Cerebellar cortex (tissue), 1 donor: ENCODE data around the gene MRGPRD.
A peak's percentile ranks its signal among the peaks of the same experiment; 100 is the strongest.
"Not testable (repeated sequence)": the region's sequence is repeated elsewhere in the genome, so short reads cannot be mapped to it uniquely, and the experiment has no call there.

Experiments
- DNase-seq: peaks from one replicate; pipeline ENCODE4 v3.0.0-alpha.2; 2015; ENCODE audit warnings: low spot score

MRGPRD gene

DNA sequence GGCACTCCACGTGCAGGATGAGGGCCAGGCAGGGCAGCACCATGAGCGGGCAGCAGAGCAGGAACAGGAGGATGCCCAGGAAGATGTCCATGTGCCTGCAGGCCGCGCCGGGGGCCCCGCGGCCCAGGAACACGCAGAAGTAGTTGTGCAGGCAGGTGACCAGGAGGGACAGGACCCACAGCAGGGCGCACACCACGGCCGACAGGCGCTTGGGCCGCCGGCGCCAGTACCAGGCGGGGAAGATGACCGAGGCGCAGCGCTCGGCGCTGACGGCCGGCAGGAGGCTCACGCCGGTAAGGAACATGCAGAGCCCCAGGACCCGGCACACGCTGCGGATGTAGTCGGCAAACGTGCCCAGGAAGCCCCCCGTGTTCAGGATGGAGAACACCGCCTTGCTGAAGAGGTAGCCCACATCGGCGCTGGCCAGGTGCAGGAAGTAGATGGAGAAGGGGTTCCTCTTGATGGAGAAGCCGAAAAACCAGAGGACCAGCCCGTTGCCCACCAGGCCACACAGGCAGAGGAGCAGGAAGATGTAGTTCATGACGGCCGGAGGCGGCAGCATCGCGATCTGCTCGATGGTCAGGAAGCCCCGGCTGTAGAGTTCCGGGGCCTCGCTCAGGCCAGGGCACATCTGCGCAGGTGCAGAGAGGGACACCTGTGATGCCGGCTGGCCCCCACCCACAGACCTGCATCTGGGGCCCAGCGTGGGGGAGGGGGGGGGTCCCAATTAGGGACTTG lies 25.0 kb upstream of the MRGPRD start:
- DNase-seq, result no peak

DNA sequence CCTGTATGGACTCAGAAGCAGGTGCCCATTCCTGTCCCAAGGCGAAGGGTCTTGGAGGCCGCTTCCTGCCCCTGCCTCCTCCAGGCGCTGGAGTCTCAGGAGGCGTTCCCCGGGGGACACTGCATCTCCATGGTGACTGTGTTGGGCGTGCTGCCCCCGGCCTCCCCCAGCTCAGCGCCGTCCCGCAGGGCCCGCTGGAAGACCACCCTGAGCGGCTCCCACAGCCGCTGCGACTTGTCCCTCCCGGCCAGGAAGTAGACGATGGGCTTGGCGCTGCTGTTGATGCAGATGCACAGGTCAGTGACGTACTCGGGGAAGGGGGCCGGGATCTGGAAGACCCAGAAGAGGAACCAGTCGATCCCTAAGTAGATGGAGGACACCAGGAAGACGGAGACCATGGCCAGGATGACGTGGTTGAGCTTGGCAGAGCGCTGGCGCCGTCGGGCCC lies 24.4 kb upstream of the MRGPRD start:
- DNase-seq, result no peak

DNA sequence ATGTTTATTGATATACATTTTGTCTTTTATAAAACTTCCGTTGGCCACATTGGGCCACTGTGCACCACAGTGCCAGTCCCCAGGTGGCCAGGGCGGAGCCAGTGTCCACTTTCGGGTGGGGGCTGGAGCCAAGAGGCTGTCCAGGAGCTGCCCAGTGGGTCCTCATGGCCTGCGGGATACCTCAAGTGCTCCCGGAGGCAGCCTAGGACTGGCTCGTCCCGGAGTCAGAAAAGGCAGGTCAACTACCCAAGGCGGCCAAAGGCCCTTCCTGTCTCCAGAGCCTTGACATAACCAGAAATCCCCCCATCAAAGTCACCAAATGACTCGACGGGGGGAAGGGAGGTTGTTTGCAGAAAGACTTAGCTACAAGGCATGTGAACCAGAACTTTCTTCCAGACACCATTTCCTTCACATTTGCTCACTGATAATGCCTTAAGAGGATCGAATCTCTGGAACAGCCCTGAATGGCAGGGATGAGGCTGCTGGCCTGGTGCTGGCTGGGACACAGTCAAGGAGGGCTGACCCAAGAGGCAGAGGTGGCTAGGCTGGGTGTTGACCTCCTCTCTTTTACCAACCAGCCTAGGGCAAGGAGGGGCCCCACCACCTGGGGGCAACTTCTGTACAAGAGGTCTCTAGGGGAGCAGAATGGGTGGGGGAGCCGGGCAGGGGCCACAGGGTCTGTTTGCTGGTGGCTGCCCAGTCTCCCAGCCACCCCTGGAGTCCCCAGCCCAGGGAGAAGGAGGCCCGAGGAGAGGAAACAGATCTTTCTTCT lies 23.8 kb upstream of the MRGPRD start:
- DNase-seq, result no peak

DNA sequence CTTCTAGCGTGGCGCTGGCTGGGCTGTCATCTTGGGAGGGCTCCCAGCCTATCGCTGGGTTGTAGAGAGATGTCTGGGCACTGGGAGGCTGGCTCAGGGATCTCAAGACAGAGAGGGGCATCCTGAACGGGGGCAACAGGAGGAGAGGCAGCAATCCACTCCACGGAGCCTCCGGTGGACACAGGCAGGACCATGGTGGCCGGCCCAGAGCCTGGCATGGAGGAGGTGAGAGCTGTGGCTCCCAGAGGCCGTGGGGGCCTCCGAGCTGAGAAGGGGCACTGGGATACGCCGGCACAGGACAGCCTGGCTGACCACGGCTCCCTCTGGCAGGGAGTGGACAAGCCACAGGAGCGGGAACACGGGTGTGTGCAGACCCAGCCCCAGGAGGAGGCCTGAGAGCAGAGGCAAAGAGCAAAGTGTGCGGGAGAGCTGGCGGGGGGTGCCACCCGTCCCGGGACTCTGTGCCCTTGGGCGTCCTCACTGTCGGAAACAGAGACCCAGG lies 23.1 kb upstream of the MRGPRD start:
- DNase-seq, result no peak

DNA sequence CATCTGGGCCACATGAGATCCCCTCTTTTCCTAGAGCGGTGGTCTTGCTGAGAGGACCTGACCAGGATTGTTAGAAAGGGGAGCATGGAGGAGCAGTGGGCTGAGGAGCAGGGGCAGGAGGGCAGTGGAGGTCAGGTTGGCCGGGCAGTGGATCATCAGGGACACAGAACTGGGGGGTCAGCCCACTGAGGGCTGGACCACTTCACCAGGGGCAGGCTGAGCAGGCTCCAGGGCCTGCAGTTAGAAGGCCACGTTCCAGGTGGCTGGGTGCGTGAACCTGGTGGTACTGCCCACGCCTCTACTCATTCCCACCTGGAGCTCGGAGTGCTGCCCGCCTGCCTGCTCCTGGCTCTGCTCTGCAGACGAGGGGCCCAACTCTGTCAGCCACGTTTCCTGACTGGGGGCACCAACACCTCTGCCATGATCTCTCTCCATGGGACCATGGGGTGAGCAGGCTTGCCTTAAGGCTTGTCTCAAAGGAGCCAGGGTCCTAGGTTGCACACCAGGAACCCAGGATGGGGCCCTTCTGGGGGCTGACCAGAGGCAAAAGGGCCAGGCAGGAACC lies 22.6 kb upstream of the MRGPRD start:
- DNase-seq, result no peak

DNA sequence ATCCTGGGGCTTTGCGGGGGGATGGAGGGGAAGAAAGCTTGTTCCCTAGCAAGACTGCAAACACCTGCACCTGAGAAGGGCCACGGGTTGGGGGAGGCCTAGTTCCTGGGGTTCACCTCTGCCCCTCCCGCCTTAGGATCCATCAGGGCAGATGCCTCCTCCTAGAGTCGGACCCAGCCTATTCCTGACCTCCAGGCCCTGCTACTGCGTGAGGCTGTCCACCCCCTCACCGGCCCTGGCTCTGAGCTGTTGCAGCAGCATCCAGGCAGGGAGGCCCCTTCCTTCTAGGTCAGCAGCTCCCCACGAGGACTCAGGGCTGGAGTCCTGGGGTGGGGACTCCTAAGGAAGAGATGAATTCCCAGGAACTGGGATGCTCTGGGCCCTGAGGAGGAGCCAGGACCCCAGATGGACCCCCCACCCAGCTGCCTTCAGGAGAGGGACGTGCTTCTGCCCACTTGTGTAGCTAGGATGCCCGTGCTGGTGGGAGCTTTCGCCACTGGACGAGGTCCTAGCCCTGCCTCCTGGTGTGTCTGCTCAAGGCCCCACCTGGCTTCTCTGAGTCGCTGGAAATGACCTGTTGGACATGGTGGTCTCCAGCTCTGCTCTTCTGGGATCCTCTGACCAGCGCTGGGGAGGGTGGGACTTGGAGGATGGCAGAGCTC lies 21.9 kb upstream of the MRGPRD start:
- DNase-seq, result no peak

DNA sequence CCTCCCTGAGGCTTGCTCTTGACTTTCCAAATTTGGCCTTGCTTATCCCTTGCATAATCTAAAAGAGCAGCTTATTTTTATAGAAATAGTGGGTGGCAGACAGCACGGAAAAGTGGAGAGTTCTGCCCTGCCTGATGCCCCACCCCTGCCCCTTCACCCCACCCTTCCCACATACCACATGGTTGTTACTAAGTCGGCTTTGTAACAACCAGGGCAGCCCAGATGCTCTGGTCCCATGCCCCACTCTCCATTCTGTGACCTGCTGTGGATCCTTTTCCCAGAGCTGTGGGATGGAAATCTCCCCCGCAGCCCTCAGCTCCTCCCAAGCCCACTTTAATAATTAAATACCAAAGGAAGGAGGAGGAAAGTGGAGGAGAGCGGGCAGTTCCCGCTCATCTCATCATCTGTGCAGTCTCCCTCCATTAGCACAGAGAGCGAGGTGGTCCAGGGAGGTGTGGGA lies 21.4 kb upstream of the MRGPRD start:
- DNase-seq, result no peak

DNA sequence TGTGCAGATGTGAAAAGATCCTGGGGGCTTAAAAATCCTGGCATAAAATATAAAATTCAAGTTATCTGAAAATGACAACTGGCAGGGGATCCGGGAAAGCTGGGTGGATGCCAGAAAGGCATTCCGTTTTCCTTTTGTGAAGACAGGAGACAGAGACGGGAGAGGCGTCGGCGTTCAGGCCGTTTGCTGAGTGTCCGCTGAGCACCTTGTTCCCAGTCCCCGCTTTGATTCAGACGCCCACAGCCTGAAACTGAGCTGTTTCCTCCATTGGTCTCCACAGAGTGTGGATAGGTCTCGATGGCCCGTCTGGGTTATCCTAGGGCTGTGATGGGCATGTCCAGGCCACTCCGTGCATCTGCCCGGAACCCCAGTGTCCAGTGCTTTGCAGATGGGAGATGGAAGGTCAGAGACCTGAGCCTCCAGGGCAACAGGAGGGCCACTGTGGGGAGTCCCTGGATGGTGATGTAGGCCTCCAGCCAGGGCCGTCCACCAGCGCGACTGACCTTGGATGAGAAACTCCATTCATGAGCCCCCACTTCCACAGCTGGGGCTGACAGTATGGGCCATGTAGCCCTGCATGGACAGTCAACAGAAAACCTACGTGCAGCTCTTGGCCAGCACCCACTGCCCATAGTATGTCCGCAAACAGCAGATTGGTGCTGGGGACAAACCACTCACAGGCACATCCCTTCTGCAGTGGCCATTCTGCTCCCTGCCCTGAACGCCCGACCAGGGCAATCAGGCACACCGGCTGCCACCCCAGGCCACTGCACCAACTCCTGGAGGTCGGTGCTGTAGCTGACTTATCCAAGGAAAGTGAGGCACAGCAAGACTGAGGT lies 20.7 kb upstream of the MRGPRD start:
- no peak for DNase-seq

DNA sequence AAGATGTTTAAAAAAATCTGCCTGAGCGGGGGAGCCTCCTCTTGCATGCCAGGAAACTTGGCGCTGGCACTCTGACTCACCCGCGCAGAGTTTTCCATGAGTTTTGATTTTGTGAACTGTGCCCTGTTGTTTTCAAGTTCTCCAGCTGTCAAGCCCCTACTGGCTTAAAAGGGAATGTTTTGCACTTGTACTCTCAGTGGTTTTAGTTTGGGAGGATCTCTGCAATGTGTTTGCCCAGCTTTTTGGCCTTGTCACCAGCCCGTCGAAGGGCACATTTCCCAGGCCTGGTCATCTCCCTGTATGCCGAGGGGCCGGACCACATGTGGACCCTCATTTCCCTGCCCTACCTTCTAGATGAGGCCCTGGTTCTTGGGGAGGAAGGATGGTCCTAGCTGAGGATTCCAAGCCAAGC lies 20.1 kb upstream of the MRGPRD start:
- no peak for DNase-seq

DNA sequence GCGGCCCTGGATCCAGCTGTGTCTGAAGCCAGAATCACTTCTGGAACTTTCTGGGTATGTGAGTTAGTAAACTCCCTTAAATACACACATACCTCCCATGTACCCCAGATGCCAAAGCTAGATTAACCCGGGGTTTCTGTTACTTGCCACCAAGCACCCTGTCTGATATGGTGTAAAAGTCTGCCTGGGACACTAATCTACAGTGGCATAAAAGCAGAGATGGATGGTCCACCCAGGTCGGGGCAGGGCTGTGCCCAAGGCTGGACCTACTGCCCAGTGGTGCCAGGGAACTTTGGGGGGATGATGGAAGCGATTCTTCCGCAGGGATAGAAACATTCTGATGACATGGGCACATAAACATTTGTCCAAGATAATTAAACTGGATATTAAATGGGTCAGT lies 19.6 kb upstream of the MRGPRD start:
- DNase-seq, result no peak

DNA sequence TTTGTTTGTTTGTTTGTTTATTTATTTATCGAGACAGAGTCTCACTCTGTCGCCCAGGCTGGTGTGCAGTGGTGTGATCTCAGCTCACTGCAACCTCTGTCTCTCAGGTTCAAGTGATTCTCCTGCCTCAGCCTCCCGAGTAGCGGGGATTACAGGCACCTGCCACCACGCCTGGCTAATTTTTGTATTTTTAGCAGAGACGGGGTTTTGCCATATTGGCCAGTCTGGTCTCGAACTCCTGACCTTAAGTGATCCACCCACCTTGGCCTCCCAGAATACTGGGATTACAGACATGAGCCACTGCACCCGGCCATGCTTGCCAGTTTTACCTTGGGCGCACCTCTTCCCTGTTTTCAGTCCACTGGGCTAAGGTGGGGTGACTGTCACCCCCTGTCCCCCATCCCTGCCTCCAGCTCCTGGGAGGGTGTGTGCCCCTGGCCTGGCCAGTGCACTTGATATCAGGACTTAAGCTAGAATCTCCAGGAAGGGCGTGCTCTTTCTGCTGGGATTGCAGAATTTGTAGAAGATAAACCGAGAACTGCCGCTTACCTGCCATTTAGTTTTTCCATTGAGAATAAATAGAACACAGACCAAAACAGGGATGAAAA lies 19.1 kb upstream of the MRGPRD start:
- not testable (repeated sequence) for DNase-seq

DNA sequence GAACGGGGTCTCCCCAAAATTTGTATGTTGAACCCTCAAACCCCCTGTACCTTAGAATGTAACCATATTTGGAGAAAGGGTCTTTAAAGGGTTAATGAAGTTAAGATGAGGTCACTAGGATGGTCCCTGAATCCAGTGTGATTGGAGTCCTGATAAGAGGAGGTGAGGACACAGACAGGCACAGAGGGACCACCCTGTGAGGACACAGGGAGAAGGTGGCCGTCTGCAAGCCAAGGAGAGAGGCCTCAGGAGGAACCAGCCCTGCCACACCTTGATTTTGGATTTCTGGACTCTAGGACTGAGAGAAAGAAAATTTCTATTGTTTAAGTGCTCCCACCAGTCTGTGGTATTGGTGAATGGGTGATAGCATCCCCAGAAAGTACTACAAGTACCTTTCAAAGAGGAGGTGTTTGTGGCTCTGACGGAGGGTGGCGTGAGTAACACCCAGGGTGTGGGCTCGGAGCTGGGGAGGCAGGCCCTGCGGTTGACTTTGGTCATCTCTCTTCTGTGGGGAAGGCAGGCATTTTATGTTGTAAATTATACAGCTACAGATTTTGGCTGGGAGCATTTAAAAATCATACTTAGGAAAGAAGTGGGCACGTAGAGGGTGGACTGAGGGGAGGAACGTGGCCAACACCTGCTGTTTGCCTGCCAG lies 18.4 kb upstream of the MRGPRD start:
- no peak for DNase-seq

DNA sequence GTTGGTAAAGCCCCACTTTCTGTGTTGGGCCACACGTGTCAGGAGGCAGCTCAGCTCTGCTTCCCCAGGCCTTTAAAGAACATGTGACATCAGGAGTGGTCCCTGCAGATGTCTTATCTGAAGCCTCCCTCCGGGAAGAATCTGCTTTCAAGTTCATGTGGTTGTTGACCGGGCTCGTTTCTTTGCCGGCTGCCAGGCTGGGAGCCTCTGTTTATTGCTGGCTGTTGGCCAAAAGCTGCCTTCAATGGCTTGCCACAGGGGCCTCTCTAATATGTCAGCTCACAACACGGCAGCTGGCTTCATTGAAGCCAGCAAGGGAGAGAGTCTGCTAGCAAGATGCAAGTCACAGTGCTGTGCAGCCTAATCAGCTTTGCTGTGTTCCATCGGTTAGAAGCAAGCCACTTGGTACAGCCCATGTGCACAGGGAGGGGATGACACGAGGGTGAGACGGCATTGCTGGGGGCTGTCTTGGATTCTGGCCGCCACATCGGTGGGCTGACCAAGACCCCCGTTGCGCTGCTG lies 17.7 kb upstream of the MRGPRD start:
- peak; percentile 65 for DNase-seq

DNA sequence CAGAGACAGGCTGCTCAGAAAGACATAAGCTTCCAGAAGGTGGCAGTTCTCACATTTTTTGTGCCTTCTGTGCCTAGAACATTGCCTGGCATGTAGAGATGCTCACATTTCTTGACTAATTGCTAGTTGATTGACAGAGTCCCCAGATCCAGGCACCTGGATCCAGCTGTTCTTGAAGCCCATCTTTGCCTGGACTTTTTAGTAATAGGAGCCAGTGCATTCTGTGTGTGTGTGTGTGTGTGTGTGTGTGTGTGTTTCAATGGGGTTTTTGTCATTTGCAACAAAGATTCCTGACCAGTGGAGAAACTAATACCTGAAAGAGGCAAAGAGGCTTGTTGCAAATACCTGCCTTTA lies 17.2 kb upstream of the MRGPRD start:
- no peak for DNase-seq

DNA sequence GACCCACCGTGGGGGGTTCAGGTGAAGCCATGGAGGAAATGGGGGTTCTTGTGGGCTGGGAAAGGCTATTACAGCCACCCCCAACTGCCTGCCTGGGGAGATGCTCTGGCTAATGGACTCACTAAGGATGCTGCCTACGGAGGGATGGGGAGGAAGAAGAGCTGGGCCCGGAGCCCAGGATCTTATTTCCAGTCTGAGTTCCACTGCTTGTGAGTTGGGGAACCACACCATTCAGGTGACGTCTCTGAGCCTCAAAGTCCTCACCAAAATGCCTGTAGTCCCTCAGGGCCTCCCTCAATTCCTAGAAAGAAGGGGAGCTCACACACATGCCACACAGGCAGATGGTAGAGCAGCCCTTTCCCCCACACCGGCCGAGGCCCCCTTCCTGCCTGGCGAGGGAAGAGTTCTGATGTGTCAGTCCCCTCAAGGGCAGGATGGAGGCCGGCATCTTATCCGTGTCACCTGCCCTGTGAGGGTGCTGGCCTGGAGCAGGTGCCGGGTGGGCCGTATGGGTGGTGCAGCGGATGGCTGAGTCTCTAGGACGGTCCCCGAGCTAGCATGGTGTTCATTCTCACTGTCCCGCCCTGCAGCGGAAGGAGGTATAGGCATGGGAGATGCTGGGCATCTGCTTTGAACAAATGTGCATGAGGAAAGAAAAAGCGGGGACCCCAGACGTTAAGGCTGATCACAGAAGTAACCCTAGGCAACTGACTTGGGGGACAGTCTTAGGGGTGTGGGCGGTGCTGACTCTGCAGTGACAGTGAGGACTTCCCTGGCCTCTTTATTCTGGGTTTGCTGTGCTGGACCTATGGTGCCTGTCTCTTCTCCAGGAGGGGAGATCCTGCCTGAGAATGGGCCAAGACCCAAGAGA lies 16.6 kb upstream of the MRGPRD start:
- no peak for DNase-seq

DNA sequence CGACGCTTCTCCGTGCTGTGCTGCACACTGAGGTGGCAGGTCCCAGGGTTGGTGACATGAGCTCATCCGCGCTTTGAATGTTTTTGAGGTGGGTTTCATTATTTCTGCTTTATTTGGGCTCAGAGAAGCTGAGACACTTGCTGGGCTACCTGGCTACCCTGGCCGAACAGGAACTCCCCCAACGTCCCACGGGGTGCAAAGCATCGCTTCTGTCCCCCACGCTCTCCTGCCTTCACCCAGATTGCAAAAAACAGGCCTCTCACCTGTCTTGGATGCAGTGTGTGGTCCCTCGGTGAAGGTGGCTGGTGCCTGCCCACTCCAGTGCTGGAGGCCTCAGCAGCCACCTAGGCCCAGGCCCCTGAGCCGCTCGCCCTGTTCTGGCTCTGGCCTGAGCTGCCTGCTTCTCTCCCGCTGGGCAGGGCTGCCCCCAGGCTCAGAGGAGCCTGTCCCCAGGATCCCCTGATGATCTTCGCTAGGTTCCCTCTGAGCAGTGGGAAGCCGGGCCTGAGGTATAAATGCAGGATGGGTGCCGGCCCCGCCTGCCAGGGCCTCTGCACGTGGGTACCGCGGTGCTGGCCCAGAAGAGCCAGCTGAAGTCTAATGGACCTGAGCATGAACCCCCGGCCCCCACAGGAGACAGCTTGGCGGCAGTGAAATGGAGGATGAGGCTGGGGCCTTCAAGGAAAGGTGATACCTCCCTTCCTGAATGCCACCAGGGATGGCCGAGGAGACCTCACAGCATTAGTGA lies 15.8 kb upstream of the MRGPRD start:
- no peak for DNase-seq

DNA sequence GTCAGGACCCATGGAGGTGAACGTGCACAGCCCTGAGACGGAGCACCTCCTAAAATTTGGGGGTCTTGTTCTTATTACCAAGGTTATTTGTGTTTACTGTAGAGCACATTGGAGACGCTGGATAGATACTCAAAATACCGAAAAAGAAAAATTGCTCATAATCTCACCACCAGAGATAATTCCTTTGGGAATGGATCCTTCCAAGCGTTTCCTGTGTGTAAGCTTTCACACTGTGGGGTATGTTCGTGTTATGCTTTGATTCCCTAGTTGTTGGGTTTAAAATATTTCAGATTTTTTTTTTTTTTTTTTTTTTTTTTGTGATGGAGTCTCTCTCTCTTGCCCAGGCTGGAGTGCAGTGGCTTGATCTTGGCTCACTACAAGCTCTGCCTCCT lies 14.1 kb upstream of the MRGPRD start:
- no peak for DNase-seq

DNA sequence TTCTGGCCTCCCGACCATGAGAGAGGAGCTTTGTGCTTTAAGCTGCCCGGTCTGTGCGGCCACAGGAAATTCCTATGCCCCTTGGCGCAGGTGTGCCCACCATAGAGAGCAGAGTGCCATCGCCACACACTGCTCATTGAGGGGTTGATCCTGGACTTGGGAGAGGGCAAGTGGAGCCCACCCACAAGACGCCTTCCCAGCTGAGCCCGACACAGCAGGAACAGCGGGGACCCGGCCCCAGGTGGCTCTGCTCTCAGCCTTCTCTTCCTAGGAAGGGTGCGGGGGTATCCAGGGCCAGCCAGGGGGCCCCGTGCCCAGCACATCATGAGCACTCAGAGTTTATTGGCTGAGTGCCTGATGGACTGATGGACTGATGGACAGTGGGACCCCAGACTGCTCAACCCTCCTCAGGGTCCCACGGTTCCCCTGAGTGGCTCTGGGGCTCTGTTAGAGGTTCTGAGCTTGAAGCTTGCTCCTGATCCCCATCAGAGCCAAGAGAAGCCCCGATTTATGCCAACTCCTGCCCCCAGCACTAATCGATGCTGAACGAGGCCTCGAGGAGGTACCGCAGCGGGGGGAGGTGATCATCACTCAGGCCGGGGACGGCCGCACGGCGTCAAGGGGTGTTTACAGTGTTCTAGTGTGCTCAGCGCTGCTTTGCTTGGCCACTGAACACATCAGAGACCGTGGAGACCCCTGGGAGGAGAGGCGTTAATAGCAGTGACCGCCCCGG lies 13.5 kb upstream of the MRGPRD start:
- no peak for DNase-seq
